Kidney (tissue), 22 donors: Measurements from ENCODE around the gene CNTF. TPM values are rescaled to one million over a fixed set of nuclear protein-coding genes. Genes with fewer than 3 reads are reported as not detected.
"Not testable (repeated sequence)": the region's sequence is repeated elsewhere in the genome, so short reads cannot be mapped to it uniquely, and the experiment has no call there.

Experiments
- DNase-seq, 5 donors: peaks; one replicate each; pipeline ENCODE4 v3.0.0-alpha.2; 2013 to 2020
- FAIRE-seq: peaks from 2 replicates; lab custom pipeline; 2012; peaks lifted over from hg19 to GRCh38; lab: Jason Lieb, UNC
- H3K27ac ChIP-seq, 2 donors: one replicate each; pipeline ENCODE4 v1.7.0; 2013; ENCODE audit warnings: low read depth in 2 of 2, low read length in 2 of 2, inconsistent platforms in 1 of 2
- H3K27me3 ChIP-seq: one replicate; pipeline ENCODE4 v1.7.1; 2013; ENCODE audit warnings: low read length, inconsistent platforms; ENCODE audit not compliant: control insufficient read depth, insufficient read depth
- H3K36me3 ChIP-seq, 3 donors: one replicate each; pipeline versions ENCODE4 v1.7.0 to v1.7.1; 2013; ENCODE audit warnings: low read length in 3 of 3, control low read depth in 1 of 3, inconsistent platforms in 1 of 3; ENCODE audit not compliant: insufficient read depth in 3 of 3, control insufficient read depth in 2 of 3
- H3K4me1 ChIP-seq, 3 donors: one replicate each; pipeline versions ENCODE4 v1.7.0 to v1.7.1; 2013; ENCODE audit warnings: low read length in 3 of 3, inconsistent platforms in 1 of 3, low read depth in 1 of 3; ENCODE audit not compliant: control insufficient read depth in 2 of 3, insufficient read depth in 2 of 3
- H3K4me3 ChIP-seq, 3 donors: one replicate each; pipeline versions ENCODE4 v1.7.0 to v1.8.1; 2013; ENCODE audit warnings: low read length in 3 of 3, control low read depth in 1 of 3, inconsistent platforms in 1 of 3
- H3K9ac ChIP-seq, 3 donors: one replicate each; pipeline versions ENCODE4 v1.7.0 to v1.7.1; 2013; ENCODE audit warnings: low read length in 3 of 3, control low read depth in 1 of 3, inconsistent platforms in 1 of 3
- H3K9me3 ChIP-seq, 3 donors: one replicate each; pipeline versions ENCODE4 v1.7.0 to v1.7.1; 2013; ENCODE audit warnings: low read length in 3 of 3, control low read depth in 1 of 3, inconsistent platforms in 1 of 3; ENCODE audit not compliant: control insufficient read depth in 2 of 3, insufficient read depth in 1 of 3
- CTCF ChIP-seq: IDR thresholded peaks from 3 replicates; pipeline ENCODE4 v1.5.1; 2012; ENCODE audit warnings: mild to moderate bottlenecking, moderate library complexity, borderline replicate concordance; ENCODE audit not compliant: insufficient read depth; ENCODE audit errors: extremely low read depth
- intact Hi-C: fragments of 100-400 bp; cut with DNase I; formaldehyde crosslinking; loops from one replicate; pipeline ENCODE4 v1.11.1; 2022
- long read RNA-seq, 10 donors: library from polyadenylated mRNA in 1 of 10; unstranded in 1 of 10; transcript quantifications; one replicate each; pipeline ENCODE4 v2.0.0 and lab custom pipeline, GENCODE V29; 2021 to 2026
- polyA plus RNA-seq: library from polyadenylated mRNA; stranded (reverse); fragments of 350-450 nt; fragmentation: Illumina TruSeq; extraction: RNeasy Lipid Tissue Mini Kit (QIAGEN cat#74804); gene quantifications from one replicate; pipeline ENCODE4 v1.2.3, GENCODE V29; 2014; ENCODE audit warnings: low read depth, low replicate concordance; ENCODE audit not compliant: insufficient read depth
- total RNA-seq: library from RNA; stranded (reverse); fragmentation: NEBNext Ultra II Directional; extraction: Animal tissue kit (Norgen Biotek cat#: 25700); gene quantifications from one replicate; pipeline ENCODE4 v1.2.1, GENCODE V29; 2021
- donor health status: control.
- donor health status: control.
- donor health status: control.
- donor health status: control.
- donor health status: control.
- donor health status: DM: yes; HTN: yes; CAD: no.
- donor health status: Normal renal cell carcinoma (clear cell type).

Gene CNTF
- 1.2 TPM for total RNA-seq
- polyA plus RNA-seq: 0.41 TPM
- long read RNA-seq, donor 1: 0 reads
- long read RNA-seq, donor 2: 0 reads
- long read RNA-seq, donor 3: 0 reads
- long read RNA-seq, donor 4: 0 reads
- long read RNA-seq, donor 5: 0 reads
- long read RNA-seq, donor 6, partial matches to known transcripts: 0 of 1 reads
- long read RNA-seq, donor 6, other reads (novel, unspliced or antisense): 0 of 1 reads
- long read RNA-seq, donor 7: 0 reads
- long read RNA-seq, donor 8: 0 reads
- long read RNA-seq, donor 9: 0 reads
- long read RNA-seq, donor 10: 0 reads

GRCh38 chr11:58622344-58622743 is at the start of gene CNTF:
Gene CNTF, plus strand, starts transcription at chr11:58622665. Its CDS starts 88 bp downstream, at chr11:58622753.
- Histone ChIP-seq H3K9me3 (no peaks in the 10 kb centered on the region), H3K4me3 (no peak within 1 kb of the TSS), H3K27me3 (no peaks in the 10 kb centered on the region), H3K36me3 (peaks cover 7 to 36% (median 26%) of the 10 kb centered on the region in 3 donors), H3K9ac (no peak within 1 kb of the TSS), H3K4me1 (peaks cover 0 to 13% (median 2%) of the 10 kb centered on the region in 3 donors), H3K27ac (no peak within 1 kb of the TSS)
- FAIRE-seq (no peak), DNase-seq (no peak)
- no peak for TF ChIP-seq CTCF
- intact Hi-C loops: no loop called here

- H3K27ac ChIP-seq, H3K27me3 ChIP-seq, H3K36me3 ChIP-seq, H3K9me3 ChIP-seq, intact Hi-C loops, H3K4me3 ChIP-seq, DNase-seq, H3K9ac ChIP-seq, FAIRE-seq: not testable (repeated sequence)
- peaks cover 2 to 23% (median 22%) of the 10 kb centered on the region in 3 donors for H3K4me1 ChIP-seq
Observed at GRCh38 chr11:58572906-58573305, 49.6 kb upstream of the CNTF start.

GRCh38 chr11:58573451-58574104 is 48.9 kb upstream of the CNTF start:
- Histone ChIP-seq H3K9me3 (no peaks in the 10 kb centered on the region), H3K27me3 (no peaks in the 10 kb centered on the region), H3K36me3 (peaks cover 0 to 4% (median 3%) of the 10 kb centered on the region in 3 donors), H3K9ac (no peak overlapping the region), H3K27ac (peak overlapping the region in 1 of 2 donors; percentile 7), H3K4me3 (no peak overlapping the region), H3K4me1 (peaks cover 2 to 23% (median 22%) of the 10 kb centered on the region in 3 donors)
- FAIRE-seq: no peak
- TF ChIP-seq CTCF: no peak
- intact Hi-C loops: no loop called here
- DNase-seq: no peak

- Histone ChIP-seq H3K4me3 (peak overlapping the region in 1 of 3 donors; percentile 13), H3K4me1 (peaks cover 2 to 23% (median 22%) of the 10 kb centered on the region in 3 donors), H3K27me3 (no peaks in the 10 kb centered on the region), H3K27ac (peak overlapping the region; percentile 9 to 44), H3K9me3 (no peaks in the 10 kb centered on the region), H3K36me3 (no peaks in the 10 kb centered on the region), H3K9ac (peak overlapping the region in 1 of 3 donors; percentile 13)
- DNase-seq (no peak), FAIRE-seq (peak; percentile 32)
- TF ChIP-seq CTCF: no peak
- intact Hi-C loops: no loop called here
Observed at GRCh38 chr11:58574881-58575280, 47.6 kb upstream of the CNTF start.
